NCI-H345 (cell line): ENCODE results near the gene NUMB.
"Not testable (repeated sequence)": the region's sequence is repeated elsewhere in the genome, so short reads cannot be mapped to it uniquely, and the experiment has no call there.

ENCODE experiments used
- DNase-seq: peaks from one replicate; lab custom pipeline; 2025; lab: John Stamatoyannopoulos, UW

NUMB gene

GRCh38 chr14:73465823-73466532 lies 7.6 kb upstream of the NUMB start:
- DNase-seq, result no peak

GRCh38 chr14:73463411-73463810 lies 5.1 kb upstream of the NUMB start:
- DNase-seq, result no peak

DNA sequence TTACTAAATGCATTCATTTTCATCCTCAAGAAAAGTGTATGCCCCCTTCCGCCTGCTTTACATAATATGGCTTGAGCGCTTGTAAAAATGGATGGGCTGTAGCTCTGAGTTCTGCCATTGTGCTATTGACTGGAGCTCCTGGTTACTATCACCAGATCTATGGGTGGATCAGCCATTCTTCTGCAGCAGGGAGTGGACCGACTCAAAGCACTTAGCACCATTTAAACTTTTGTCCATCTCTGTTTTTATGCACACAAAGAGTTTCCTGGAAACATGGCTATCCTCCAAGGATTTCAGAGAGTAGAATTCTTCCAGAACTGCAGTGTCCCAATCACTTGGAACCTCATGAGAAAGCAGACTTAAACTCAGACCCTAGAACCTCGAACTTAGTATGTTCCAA lies 4.5 kb upstream of the NUMB start:
- DNase-seq, result no peak

DNA sequence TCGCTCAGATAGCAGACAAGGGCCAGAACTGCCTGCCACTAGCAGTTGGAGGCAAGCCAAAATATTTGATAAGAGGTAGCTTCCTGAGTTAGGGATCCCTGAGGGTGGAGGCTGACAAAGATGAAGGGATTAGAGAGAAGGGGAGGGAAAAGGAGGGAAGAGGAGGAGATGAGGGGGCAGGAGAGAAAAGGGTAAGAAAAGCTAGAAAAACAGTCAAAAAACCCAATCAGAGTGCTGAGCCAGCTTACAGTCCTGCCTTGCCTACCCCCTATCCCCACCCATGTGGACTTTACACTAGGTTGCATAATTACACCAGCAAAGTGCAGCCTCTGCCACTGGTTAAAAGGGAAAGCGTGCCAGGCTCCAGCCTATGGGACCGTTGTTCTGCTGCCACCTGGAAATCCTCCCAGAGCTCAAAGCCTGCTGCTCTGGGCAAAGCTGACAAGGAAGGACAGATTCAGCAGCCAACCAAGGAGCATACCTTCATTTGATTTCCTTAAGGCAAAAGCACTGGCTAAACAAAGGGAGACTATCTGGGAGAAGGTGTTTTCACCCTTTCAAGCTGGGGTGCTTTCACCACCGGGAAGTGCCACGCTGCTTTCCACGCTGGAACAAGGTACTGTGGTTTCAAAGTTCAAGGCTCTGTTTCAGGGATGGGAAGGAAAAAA lies 3.8 kb upstream of the NUMB start:
- peak; percentile 74 for DNase-seq

- DNase-seq, result peak; percentile 19
These were observed 3.2 kb upstream of the NUMB start for GRCh38 chr14:73461478-73462047.

- DNase-seq, result peak; percentile 63
These were observed 2.4 kb upstream of the NUMB start for GRCh38 chr14:73460691-73461127.

DNA sequence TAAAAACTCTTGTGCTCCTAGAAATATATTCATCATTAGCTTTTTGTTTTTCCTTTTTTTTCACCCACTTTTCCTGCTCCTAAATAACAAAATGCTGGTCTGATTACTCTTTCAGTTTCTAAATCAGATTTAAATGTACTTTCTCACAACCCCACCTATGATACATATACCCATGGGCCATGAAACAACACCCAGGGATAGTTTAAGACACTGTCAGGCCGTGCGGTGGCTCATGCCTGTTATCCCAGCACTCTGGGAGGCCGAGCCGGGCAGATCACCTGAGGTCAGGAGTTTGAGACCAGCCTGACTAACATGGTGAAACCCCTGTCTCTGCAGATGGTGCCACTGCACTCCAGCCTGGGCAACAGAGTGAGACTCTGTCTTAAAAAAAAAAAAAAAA lies 1.6 kb upstream of the NUMB start:
- DNase-seq, result no peak

DNA sequence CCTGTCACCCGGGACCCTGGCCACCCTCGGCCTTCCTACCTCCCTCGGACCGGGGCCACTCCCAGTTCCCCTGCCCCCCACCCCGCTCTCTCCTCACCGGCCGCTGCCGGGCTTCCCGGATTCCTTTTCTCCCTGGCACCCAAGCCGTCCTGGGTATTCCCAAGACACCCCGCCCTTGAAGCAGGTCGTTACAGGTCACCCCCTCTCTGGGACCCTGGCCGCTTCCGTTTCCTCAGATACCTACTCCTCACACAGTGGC lies 493 bp downstream of the NUMB start:
- peak; percentile 51 for DNase-seq

GRCh38 chr14:73457041-73457923 lies 1.1 kb downstream of the NUMB start:
- peak; percentile 26 for DNase-seq

DNA sequence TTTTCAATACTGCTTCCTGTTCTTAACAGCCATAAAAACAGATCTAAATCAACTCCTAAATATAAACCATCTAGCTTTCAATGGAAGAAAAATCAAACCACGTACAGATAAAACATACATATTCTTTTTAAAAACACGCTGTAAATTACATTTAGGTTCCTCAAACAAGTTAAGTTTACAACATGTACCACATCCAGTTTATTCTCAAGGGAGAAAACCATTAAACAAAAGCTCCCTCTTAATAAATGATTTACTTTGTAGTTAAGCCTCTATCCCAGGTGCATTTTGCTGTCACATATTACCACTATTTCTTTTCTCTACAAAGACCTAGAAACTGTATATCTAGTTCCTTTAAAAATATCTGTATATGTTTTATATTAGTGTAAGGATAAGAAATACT lies 3.1 kb downstream of the NUMB start:
- DNase-seq, result no peak

DNA sequence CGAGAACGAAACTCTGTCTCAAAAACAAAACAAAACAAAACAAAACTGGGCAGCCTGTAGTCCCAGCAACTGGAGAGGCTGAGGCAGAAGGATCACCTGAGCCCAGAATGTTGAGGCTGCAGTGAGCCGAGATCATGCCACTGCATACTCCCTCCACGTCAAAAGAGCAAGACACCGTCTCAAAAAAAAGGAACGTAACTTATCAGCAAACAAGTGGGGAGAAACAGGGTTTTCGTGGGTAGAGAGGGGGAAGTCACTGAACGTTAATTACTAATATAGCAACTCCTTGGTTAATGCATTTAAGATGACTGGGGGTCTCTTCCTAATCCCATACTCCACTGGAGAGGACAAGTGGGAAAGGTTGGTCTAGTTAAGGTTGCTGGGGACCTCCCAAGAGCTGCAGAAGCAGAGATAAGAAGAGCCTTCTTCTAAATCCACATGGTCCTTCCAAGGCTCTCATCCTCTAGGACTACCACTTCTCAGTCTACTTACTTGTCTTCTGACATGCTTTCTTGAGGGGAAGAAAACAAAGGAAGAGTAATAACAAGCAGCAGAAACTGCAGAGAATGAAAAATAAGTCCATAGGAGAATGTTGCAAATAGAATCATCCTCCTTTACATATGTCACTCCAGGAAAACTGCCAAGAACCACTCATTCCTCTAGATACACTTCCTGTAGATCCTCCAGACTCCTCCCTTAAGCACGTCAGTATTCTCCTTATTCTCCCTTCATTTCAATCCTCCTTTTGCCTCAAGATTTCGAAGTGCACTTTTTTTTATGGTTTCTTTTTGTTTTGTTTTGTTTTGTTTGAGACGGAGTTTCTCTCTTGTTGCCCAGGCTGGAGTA lies 5.8 kb downstream of the NUMB start:
- no peak for DNase-seq

GRCh38 chr14:73443758-73444157 lies 14.6 kb downstream of the NUMB start:
- DNase-seq, result no peak

DNA sequence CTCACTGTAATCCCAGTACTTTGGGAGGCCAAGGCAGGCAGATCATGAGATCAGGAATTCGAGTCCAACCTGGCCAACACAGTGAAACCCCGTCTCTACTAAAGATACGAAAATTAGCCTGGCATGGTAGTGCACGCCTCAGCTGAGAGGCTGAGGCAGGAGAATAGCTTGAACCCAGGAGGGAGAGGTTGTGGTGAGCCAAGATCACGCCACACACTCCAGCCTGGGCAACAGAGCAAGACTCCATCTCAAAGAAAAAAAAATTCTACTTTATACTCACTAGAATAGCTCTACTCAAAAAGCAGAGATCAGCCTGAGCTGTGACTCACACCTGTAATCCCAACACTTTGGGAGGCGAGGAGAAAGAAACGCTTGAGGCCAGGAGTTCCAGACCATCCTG lies 17.1 kb downstream of the NUMB start:
- no peak for DNase-seq

DNA sequence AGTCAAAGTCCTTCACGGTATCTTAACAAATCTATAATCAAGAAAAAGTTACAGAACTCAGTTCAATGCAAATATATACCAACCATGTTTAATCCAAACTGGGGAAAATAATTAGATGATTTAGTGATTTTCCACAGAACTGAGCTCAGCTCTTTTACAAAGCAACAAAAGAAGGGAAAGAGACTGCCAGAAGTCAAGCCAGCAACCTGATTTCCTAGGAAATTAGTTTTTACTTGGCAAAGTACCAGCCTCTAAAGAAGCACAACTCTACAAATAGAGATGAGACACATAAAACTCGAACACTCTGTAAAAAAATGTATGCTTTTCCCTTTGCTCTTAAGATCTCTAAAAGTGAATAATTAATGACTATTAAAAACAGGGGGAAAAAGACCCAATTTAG lies 19.4 kb downstream of the NUMB start:
- no peak for DNase-seq

- no peak for DNase-seq
These were observed 21.1 kb downstream of the NUMB start for GRCh38 chr14:73437206-73437605.

DNA sequence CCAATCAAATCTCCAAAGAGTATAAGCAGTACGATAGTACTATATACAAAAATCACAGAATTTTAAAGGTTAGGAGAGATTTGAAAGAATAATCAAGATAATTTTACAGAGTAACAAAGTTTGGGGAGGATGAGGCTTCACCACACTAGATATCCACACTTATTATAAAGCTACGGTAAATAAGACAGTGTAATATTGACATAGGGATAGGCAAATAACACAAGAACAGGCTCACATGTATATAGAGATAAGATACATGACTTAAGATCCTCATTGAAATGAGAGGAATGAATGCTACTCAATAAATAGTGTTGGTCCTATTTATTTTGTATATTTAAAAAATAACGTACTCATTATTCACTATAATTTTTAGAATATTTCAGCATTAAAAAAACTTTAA lies 26.2 kb downstream of the NUMB start:
- no peak for DNase-seq

- DNase-seq, result no peak
These were observed 30.0 kb downstream of the NUMB start for GRCh38 chr14:73428353-73428824.

- no peak for DNase-seq
These were observed 30.7 kb downstream of the NUMB start for GRCh38 chr14:73427516-73428264.

DNA sequence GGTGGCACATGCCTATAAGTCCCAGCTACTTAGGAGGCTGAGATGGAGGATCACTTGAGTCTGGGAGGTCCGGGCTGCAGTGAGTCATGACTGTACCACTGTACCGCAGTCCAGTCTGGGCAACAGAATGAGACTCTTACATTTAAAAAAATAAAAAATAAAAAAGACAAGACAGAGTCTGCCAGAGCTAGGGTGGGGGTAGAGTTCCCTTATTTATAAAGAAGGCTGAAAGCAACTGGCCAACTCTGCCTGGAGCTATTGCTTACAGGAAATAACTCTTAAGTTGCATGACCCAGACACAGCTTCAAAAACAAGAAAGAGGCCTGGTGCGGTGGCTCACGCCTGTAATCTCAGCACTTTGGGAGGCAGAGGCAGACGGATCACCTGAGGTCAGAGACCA lies 31.5 kb downstream of the NUMB start:
- no peak for DNase-seq

- DNase-seq, result no peak
These were observed 33.9 kb downstream of the NUMB start for GRCh38 chr14:73424453-73424852.

GRCh38 chr14:73423092-73423491 lies 35.3 kb downstream of the NUMB start:
- DNase-seq, result not testable (repeated sequence)
